HG02642 (cell line): ENCODE results near the gene LSMEM2.

Source experiments
- ATAC-seq: cut with Tn5 transposase; IDR thresholded peaks from one replicate; pipeline ENCODE4 v1.9.1; 2021; ENCODE audit warnings: mild to moderate bottlenecking; ENCODE audit not compliant: unreplicated experiment, poor library complexity

Gene LSMEM2

GRCh38 chr3:50318615-50319014, 39.7 kb downstream of the LSMEM2 start:
- ATAC-seq, result no peak

DNA sequence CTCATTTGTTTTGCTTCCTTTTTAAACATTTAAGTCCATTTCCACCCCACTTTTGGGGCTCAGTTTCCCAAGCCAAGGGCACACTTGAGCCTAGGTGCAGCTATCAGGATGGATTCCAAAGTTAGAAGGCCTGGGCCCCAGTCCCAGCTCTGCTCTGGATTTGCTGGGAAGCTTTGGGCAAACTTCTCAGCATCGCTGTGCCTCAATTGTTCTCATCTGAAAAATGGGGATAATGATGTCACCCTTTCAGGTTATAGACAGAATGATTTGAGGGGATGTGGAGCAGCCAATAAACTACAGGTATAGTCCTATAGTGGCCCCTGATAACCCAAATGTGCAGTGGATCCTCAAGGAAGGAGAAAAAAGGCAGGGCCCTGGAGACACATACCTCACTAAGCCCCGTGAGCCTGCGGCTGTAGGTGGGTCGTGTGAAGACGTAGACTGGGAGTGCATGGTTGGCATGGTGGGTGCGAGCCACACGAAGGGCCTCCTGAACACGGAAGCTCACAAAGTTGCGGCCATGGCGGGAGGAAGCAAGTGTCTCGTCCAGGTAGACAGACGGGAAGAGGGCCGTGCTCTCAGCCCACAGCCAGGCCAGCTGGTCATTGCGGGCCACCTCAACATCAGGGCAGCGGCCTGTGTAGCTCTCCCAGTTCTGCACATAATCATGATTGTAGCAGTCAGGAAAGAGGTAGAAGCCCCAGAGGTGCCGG, 40.5 kb downstream of the LSMEM2 start:
- no peak for ATAC-seq

DNA sequence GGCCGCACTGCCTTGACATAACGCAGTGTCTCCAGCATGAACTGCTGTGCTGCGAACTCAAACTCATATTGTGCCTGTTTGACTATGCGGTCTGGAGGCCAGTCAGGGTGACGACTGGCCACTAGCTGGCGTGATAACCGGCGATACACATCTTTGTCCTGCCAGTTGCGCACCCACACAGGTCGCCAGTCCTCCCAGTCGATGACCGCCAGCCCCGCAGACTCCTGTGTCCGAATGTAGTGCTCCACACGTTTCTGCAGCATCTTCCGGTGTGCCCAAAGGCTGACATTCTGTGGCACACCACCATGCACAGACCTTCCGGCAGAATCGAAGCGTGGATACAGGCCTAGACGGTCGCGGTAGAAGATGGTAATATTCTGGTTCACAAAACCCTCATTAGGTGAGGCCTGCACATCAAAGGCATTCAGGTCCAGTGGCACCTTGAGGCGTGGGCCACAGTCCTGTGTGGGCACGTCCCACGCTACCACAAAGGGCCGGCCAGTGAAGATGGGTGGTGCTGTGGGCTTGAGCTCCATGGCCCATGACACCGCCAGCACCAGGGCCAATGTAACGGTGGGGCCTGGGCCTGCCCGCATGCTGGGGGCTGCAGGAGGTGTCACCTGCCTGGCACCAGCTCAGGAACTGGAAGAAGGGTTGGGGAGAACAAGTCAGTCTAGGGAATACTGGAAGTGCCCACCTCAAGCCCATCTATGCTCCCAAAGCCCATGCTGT, 41.2 kb downstream of the LSMEM2 start:
- ATAC-seq, result no peak

DNA sequence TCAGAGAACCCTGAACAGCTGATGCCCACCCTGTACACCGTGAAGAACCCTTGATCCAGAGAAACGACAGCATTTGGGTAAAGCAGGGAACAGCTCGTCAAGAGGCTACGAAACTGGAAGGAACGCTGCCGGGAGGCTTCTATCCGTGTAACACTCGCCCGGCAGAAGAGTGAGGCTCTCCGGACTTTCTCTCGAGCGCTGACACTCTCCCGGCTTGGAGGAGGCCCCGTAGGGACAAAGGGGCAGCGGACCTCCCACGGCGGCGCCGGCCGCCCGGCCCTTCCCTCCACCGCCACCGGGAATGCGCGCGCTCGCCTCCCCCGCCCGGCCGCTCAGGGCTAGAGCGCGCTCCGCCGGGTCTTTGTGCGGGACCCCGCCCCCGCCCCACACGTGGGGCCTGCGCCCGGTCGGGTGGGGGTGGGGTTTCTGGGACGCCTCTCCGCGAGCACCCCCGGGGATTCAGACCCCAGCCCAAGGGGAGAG, 42.0 kb downstream of the LSMEM2 start:
- ATAC-seq, result peak; percentile 53

GRCh38 chr3:50321336-50322114, 42.6 kb downstream of the LSMEM2 start:
- peak; percentile 85 for ATAC-seq

- no peak for ATAC-seq
These were observed 43.2 kb downstream of the LSMEM2 start for GRCh38 chr3:50322115-50322385.

DNA sequence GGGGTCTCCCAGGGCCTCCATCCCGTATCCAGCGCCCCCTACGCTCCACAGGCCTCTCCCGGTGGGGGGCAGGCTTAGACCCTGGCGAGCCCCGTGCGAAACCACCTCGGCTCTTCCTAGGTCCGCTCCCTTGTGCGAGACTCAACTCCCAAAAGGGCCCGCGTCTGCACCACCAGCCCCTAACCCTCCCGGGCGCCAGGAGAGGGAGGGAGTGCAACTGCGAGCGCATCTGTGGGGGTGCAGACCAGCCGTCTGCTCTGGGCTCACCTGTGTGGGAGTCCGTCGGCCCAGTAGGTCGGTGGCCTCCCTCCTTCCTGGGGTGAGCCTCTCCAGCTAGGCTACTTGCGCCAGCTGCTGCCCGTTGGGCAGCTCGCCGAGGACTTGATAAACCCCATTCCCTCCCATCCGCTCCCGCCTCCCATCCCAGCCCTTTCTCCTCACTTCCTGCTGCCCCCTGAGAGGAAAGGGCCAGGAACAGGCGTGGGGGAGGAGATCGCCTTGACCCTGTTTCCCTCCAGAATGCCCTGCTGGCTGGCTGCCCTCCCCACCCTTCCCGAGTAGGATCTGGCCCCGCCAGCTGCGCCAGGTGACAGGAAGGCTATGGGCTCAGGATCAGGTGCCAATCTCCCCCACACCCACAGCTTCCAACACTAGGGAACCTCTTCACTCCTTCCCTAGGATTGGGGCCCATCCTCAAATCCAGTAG, 43.7 kb downstream of the LSMEM2 start, which contains the start of gene HYAL2:
TSS of gene HYAL2 (minus strand) at position 360 of the 706 bp plus-strand sequence. CDS start 2,256 bp downstream, outside the sequence.
- ATAC-seq, result no peak

GRCh38 chr3:50323092-50323600, 44.3 kb downstream of the LSMEM2 start:
- ATAC-seq, result no peak

DNA sequence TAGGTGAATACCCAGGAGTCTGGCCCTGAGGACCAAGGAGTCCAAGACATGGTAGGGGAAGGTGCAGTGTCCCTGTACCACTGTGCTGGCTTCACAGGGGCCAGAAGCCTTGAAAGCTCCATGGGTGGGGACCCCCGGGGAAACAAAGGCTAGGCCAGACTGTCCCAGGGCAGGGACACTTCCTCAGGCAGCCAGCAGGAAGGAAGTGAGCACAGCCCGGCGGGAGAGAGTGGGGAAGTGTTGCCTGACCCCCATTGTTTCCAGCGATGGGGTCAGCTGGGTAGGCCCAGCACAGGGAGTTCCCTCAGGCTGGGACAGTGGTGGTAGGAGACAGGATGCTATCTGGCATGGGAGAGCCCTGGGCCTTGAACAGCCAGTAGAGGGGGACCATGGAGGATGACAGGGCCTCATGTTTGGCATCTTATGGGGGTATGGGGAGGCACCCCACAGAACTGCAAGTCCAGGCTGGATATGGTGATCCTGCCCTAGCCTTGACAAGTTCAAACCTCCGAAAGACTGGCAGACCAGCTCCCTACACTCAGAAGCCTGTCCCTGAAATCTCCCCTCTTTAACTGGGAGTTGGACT, 44.8 kb downstream of the LSMEM2 start:
- ATAC-seq, result no peak

- no peak for ATAC-seq
These were observed 45.6 kb downstream of the LSMEM2 start for GRCh38 chr3:50324351-50325112.

DNA sequence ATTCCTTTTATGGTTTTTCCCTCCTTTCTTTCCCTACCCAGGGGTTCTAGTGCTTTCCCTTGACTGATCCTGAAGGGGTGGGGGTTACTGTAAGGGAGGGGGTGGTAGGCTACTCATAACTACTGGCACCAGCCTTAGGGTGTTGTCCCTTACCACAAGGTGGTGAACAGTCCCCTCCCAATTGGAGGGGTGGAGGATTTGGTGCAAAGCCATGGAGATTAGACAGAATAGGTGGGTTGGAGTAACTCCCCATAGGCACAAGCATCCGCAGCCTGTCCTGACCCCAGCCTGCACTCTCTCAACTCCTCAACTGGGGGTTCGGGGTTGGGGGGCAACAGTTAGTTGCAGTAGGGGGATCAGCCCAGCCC, 46.2 kb downstream of the LSMEM2 start:
- no peak for ATAC-seq

GRCh38 chr3:50325497-50326181, 46.8 kb downstream of the LSMEM2 start:
- ATAC-seq, result no peak

- ATAC-seq, result no peak
These were observed 47.3 kb downstream of the LSMEM2 start for GRCh38 chr3:50326182-50326541.

DNA sequence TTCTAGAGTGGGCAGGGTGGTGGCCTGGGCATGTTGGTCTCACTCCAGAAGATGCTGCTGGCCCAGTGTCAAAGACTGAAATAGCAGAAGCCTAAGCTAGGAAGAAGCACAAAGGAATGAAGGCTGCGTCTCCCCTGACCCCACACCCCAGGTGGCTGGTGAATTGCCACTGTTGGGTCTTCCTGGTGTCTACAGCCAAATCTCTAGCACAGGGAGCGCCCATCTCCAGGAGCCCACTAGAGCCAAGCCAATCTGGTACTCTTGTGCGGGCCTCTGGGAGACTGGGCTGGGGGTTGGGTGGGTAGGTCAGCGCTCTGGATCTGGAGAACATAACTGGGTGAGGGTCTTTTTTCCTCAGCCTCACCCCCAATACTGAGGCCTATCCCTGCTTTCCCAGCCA, 48.2 kb downstream of the LSMEM2 start:
- no peak for ATAC-seq

DNA sequence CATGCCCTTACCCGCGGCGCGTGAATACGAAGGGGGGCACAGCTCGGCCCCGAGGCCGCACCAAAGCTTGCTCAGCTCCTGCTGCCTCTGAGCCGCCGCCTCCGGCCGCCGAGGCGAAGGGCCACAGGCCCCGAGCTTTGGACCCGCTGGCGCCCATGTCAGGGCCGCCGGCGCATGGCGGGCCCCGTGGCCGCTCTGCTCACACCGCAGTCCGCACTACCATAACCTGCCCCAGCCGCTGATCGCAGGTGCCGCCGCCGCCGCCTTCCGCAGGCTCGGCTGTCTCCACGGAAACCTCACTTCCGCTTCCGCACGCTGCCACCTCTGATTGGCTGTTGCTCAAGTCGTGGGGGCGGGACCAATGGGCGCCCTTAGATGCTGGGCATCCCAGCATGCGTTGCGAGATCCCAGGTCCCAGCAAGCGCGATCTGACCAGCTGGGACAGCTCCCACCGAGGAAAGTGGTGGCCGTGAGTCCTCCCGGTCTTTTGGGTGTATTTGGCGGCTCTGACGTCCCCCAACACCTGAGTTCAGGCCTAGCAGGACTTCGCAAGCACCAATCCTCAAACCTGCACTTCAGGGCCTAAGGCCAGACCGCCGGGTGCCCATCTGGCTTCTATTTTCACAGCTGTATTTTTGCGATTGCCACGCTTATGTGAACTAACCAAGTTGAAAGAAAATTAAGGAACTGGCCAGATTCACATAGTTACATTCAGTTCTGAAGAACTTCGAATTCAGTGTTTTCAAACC, 49.2 kb downstream of the LSMEM2 start, which contains the start of gene TUSC2:
TSS of gene TUSC2 (minus strand) at position 281 of the 749 bp plus-strand sequence. CDS start at position 157, 124 bp downstream.
- peak; percentile 88 for ATAC-seq

DNA sequence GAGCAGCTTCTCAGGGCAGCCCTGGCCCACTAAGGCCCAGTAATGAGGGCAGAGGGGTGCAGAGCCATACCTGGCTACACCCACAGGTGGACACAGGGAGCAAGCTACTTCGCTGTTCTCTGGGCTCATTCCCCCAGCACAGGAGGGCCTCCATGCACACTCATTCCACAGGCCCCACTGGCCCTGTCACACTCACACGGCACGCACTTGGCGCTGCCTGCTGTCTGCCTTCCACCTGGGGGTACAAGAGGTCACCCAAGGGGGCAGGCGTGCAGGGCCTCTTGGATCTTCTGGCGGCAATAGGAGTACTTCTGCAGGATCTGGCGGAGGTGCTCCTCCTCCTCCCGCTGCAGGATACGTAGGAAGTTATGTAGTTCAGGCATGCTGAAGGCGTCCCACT, 51.4 kb downstream of the LSMEM2 start:
- ATAC-seq, result no peak

DNA sequence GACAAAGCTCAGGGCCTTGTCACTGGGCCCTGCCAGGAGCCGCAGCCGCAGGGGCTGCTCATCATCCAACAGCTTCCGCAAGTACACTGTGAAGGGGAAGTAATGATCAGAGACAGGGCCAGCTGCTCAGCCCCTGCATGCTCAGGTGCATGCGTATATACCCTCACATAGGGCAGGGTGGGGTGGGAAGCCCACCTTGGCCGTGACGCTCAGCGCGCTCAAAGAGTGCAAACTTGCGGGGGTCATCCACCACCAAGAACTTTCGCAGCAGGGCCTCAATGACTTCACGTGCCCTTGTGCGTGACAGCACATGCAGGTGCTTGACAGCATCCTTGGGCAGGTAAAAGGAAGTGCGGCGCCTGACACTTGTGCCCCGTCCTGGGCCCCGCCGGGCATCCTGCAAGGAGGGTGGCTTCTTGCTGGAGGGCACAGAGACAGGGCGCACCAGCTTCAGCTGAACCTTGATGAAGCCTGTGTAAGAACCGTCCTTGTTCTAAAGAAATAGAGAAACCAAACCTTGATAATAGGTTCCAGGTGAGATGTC, 52.5 kb downstream of the LSMEM2 start:
- no peak for ATAC-seq
